GM21367 (cell line): ENCODE results near the gene AKAP17A.
A peak's percentile ranks its signal among the peaks of the same experiment; 100 is the strongest.
"Not testable (repeated sequence)": the region's sequence is repeated elsewhere in the genome, so short reads cannot be mapped to it uniquely, and the experiment has no call there.

Source experiments
- ATAC-seq: cut with Tn5 transposase; IDR thresholded peaks from one replicate; pipeline ENCODE4 v1.9.1; 2021; ENCODE audit not compliant: unreplicated experiment

AKAP17A gene

GRCh38 chrX:1591102-1591862 is at the start of gene AKAP17A:
Gene AKAP17A, plus strand, starts transcription at chrX:1591604. Its CDS starts 1,859 bp downstream, at chrX:1593463.
- ATAC-seq = peak; percentile 75

- no peak for ATAC-seq
Observed at GRCh38 chrX:1542994-1543725, 48.2 kb upstream of the AKAP17A start.

- no peak for ATAC-seq
Observed at GRCh38 chrX:1545776-1546408, 45.5 kb upstream of the AKAP17A start.

GRCh38 chrX:1546691-1547251 is 44.6 kb upstream of the AKAP17A start:
- no peak for ATAC-seq

- ATAC-seq = no peak
Observed at GRCh38 chrX:1551959-1552546, 39.4 kb upstream of the AKAP17A start.

GRCh38 chrX:1554469-1555210 is 36.8 kb upstream of the AKAP17A start:
- ATAC-seq = no peak

GRCh38 chrX:1555370-1555769 is 36.0 kb upstream of the AKAP17A start:
- ATAC-seq = no peak

GRCh38 chrX:1557442-1557841 is 34.0 kb upstream of the AKAP17A start:
- ATAC-seq = not testable (repeated sequence)

GRCh38 chrX:1558761-1559468 is 32.5 kb upstream of the AKAP17A start:
- ATAC-seq = no peak

GRCh38 chrX:1561164-1561563 is 30.2 kb upstream of the AKAP17A start:
- ATAC-seq = no peak

GRCh38 chrX:1564077-1564476 is 27.3 kb upstream of the AKAP17A start:
- not testable (repeated sequence) for ATAC-seq

GRCh38 chrX:1564750-1565683 is 26.4 kb upstream of the AKAP17A start:
- ATAC-seq = no peak

- not testable (repeated sequence) for ATAC-seq
Observed at GRCh38 chrX:1574181-1574580, 17.2 kb upstream of the AKAP17A start.

GRCh38 chrX:1576201-1576992 is 15.0 kb upstream of the AKAP17A start:
- no peak for ATAC-seq

GRCh38 chrX:1577845-1578244 is 13.6 kb upstream of the AKAP17A start:
- ATAC-seq = no peak

- no peak for ATAC-seq
Observed at GRCh38 chrX:1578511-1579173, 12.8 kb upstream of the AKAP17A start.

GRCh38 chrX:1581132-1581531 is 10.3 kb upstream of the AKAP17A start:
- no peak for ATAC-seq
